Neuronal stem cell (in vitro differentiated cells): ENCODE results near the gene SMAD9.

ENCODE experiments used
- DNase-seq: peaks from one replicate; pipeline ENCODE4 v3.0.0-alpha.2; 2013; ENCODE audit warnings: low spot score
- H2AFZ ChIP-seq: one replicate; pipeline ENCODE4 v1.6.1; 2013; ENCODE audit warnings: mild to moderate bottlenecking, low read length, inconsistent platforms
- H2AK5ac ChIP-seq: 2 replicates; pipeline ENCODE4 v1.6.1; 2013; ENCODE audit warnings: low read depth, mild to moderate bottlenecking, inconsistent platforms, low read length, moderate library complexity, mixed read lengths
- H2BK120ac ChIP-seq: 2 replicates; pipeline ENCODE4 v1.6.1; 2013; ENCODE audit warnings: low read depth, mild to moderate bottlenecking, inconsistent platforms, low read length, moderate library complexity, mixed read lengths
- H2BK12ac ChIP-seq: one replicate; pipeline ENCODE4 v1.6.1; 2013; ENCODE audit warnings: low read length, inconsistent platforms
- H2BK15ac ChIP-seq: 2 replicates; pipeline ENCODE4 v1.6.1; 2013; ENCODE audit warnings: mild to moderate bottlenecking, low read length, inconsistent platforms, mixed read lengths
- H2BK5ac ChIP-seq: one replicate; pipeline ENCODE4 v1.6.1; 2013; ENCODE audit warnings: inconsistent platforms, mild to moderate bottlenecking, low read length, moderate library complexity
- H3K14ac ChIP-seq: one replicate; pipeline ENCODE4 v1.6.1; 2013; ENCODE audit warnings: low read length, inconsistent platforms
- H3K18ac ChIP-seq: 2 replicates; pipeline ENCODE4 v1.6.1; 2013; ENCODE audit warnings: low read length, inconsistent platforms
- H3K23ac ChIP-seq: 2 replicates; pipeline ENCODE4 v1.6.1; 2013; ENCODE audit warnings: low read depth, mild to moderate bottlenecking, mixed read lengths, low read length, inconsistent platforms; ENCODE audit not compliant: poor library complexity
- H3K27ac ChIP-seq: replicated peaks from 3 replicates; pipeline ENCODE4 v1.5.1; 2013; ENCODE audit warnings: low read length, inconsistent platforms
- H3K27me3 ChIP-seq, 3 experiments: 2 replicates each; pipeline ENCODE4 v1.6.1; 2013; ENCODE audit warnings: low read length in 3 of 3, mild to moderate bottlenecking in 2 of 3, inconsistent platforms in 1 of 3, low read depth in 1 of 3, mixed read lengths in 1 of 3, moderate library complexity in 1 of 3; ENCODE audit not compliant: control insufficient read depth in 3 of 3, insufficient read depth in 3 of 3
- H3K36me3 ChIP-seq, 2 donors: replicated peaks in 1 of 2; 2 replicates each; pipeline ENCODE4 v1.6.1; 2013; ENCODE audit warnings: low read length in 2 of 2; ENCODE audit not compliant: control insufficient read depth in 2 of 2, insufficient read depth in 2 of 2
- H3K4ac ChIP-seq: 2 replicates; pipeline ENCODE4 v1.6.1; 2013; ENCODE audit warnings: inconsistent platforms, mild to moderate bottlenecking, low read length, moderate library complexity
- H3K4me1 ChIP-seq, 2 donors: 1 replicate in 1 of 2; 2 replicates in 1 of 2; pipeline ENCODE4 v1.6.1; 2013; ENCODE audit warnings: low read length in 2 of 2, low read depth in 1 of 2; ENCODE audit not compliant: control insufficient read depth in 2 of 2, insufficient read depth in 1 of 2
- H3K4me2 ChIP-seq: one replicate; pipeline ENCODE4 v1.6.1; 2013; ENCODE audit warnings: mild to moderate bottlenecking, low read length, inconsistent platforms; ENCODE audit not compliant: insufficient read depth, poor library complexity, severe bottlenecking
- H3K4me3 ChIP-seq, 2 donors: 2 replicates each; pipeline ENCODE4 v1.5.1; 2013; ENCODE audit warnings: low read length in 2 of 2, mild to moderate bottlenecking in 2 of 2, inconsistent platforms in 1 of 2, moderate library complexity in 1 of 2
- H3K79me1 ChIP-seq: one replicate; pipeline ENCODE4 v1.6.1; 2013; ENCODE audit warnings: low read depth, mild to moderate bottlenecking, inconsistent platforms, low read length, moderate library complexity
- H3K9ac ChIP-seq: one replicate; pipeline ENCODE4 v1.6.1; 2013; ENCODE audit warnings: mild to moderate bottlenecking, low read depth, low read length, inconsistent platforms; ENCODE audit not compliant: poor library complexity
- H3K9me3 ChIP-seq, 2 donors: replicated peaks in 1 of 2; 2 replicates each; pipeline versions ENCODE3 to v1.6.1; 2013; ENCODE audit warnings: low read length in 2 of 2, mild to moderate bottlenecking in 2 of 2, inconsistent platforms in 1 of 2, low read depth in 1 of 2, mixed read lengths in 1 of 2, moderate library complexity in 1 of 2; ENCODE audit not compliant: control insufficient read depth in 2 of 2, insufficient read depth in 1 of 2
- H4K8ac ChIP-seq: one replicate; pipeline ENCODE4 v1.6.1; 2013; ENCODE audit warnings: low read depth, mild to moderate bottlenecking, inconsistent platforms, low read length, moderate library complexity
- H4K91ac ChIP-seq: one replicate; pipeline ENCODE4 v1.6.1; 2013; ENCODE audit warnings: low read length, low read depth, mild to moderate bottlenecking, inconsistent platforms; ENCODE audit not compliant: poor library complexity
- WGBS, 2 donors: extraction: QIAGEN DNeasy Blood & Tissue Kit; methylation state at CpG; one replicate each; pipeline ENCODE4 v1.1.7; 2013; ENCODE audit warnings: missing lambda C conversion rate in 2 of 2, mixed read lengths in 1 of 2; ENCODE audit not compliant: insufficient read length in 2 of 2, insufficient replicate concordance in 1 of 2; ENCODE audit errors: extremely low coverage in 2 of 2; 5-methylcytosine and 5-hydroxymethylcytosine counted together

SMAD9 gene

DNA sequence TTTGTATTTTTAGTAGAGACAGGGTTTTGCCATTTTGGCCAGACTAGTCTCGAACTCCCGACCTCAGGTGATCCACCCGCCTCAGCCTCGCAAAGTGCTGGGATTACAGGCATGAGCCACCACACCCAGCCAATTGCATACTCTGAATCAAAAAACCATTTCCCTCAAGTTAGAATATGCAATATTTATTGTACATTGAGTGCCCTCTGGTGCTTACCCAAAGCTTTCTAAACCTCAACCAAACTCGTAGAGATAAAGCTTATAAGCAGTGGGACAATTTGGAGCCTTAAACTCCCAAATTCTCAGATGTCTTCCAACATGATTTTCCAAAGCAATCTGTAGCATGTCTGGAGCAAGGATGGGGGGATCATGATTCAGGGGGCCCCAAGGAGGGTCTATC is 78.6 kb downstream of the SMAD9 start:
- peaks cover 0 to 4% of the 10 kb centered on the region in 2 donors for H3K36me3 ChIP-seq
- H3K14ac ChIP-seq: no peak overlapping the region
- H3K4me2 ChIP-seq: no peak overlapping the region
- H3K4ac ChIP-seq: no peak overlapping the region
- H3K27me3 ChIP-seq: no peaks in the 10 kb centered on the region
- H2AK5ac ChIP-seq: no peak overlapping the region
- H4K91ac ChIP-seq: no peak overlapping the region
- no peak overlapping the region for H2BK5ac ChIP-seq
- H3K18ac ChIP-seq: no peak overlapping the region
- no CpG with 5 or more reads among the region's 5 CpGs for whole genome bisulfite sequencing, 2 donors
- no peak overlapping the region for H3K23ac ChIP-seq
- no peak overlapping the region for H3K9ac ChIP-seq
- no peak overlapping the region for H4K8ac ChIP-seq
- H2AFZ ChIP-seq: no peak overlapping the region
- H2BK15ac ChIP-seq: no peak overlapping the region
- no peak overlapping the region for H3K27ac ChIP-seq
- H3K9me3 ChIP-seq: no peaks in the 10 kb centered on the region
- no peak for DNase-seq
- H2BK120ac ChIP-seq: no peak overlapping the region
- H2BK12ac ChIP-seq: no peak overlapping the region
- peaks cover 5% of the 10 kb centered on the region for H3K79me1 ChIP-seq
- H3K4me3 ChIP-seq: no peak overlapping the region
- peaks cover 0 to 10% of the 10 kb centered on the region in 2 donors for H3K4me1 ChIP-seq

DNA sequence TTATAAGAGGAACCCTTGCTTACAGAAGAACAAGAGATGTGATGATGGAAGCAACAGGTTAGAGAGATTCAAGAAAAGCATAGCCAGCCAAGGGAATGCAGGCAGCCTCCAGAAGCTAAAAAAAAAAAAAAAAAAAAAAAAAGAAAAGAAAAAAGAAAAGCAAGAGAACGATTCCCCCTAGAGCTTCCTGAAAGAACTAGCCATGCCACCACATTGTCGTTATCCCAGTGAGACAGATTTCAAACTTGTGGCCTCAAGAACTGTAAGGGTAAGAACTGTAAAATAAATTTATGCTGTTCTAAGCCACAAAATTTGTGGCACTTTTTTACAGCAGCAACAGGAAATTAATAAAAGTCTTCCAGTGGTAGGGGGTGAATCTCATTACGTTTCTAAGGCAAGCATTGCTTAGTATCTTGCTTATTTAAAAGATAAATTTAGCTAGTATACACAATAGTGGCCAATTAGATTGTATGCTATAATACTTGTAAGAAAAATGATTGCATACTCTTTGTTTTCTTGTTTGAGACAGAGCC is 79.3 kb downstream of the SMAD9 start:
- no peak overlapping the region for H3K23ac ChIP-seq
- no peak overlapping the region for H2AK5ac ChIP-seq
- WGBS, 2 donors: no CpG with 5 or more reads among the region's 3 CpGs
- no peak overlapping the region for H3K4ac ChIP-seq
- no peak overlapping the region for H2BK5ac ChIP-seq
- H3K27me3 ChIP-seq: no peaks in the 10 kb centered on the region
- H4K91ac ChIP-seq: no peak overlapping the region
- H2AFZ ChIP-seq: no peak overlapping the region
- peaks cover 0 to 10% of the 10 kb centered on the region in 2 donors for H3K4me1 ChIP-seq
- H3K27ac ChIP-seq: no peak overlapping the region
- no peak overlapping the region for H3K4me3 ChIP-seq
- no peak for DNase-seq
- no peak overlapping the region for H3K18ac ChIP-seq
- no peak overlapping the region for H2BK120ac ChIP-seq
- H3K9me3 ChIP-seq: no peaks in the 10 kb centered on the region
- no peak overlapping the region for H3K4me2 ChIP-seq
- no peak overlapping the region for H3K9ac ChIP-seq
- H3K36me3 ChIP-seq: peaks cover 0 to 4% of the 10 kb centered on the region in 2 donors
- H2BK15ac ChIP-seq: no peak overlapping the region
- no peak overlapping the region for H3K14ac ChIP-seq
- no peak overlapping the region for H4K8ac ChIP-seq
- peaks cover 5% of the 10 kb centered on the region for H3K79me1 ChIP-seq
- H2BK12ac ChIP-seq: no peak overlapping the region

DNA sequence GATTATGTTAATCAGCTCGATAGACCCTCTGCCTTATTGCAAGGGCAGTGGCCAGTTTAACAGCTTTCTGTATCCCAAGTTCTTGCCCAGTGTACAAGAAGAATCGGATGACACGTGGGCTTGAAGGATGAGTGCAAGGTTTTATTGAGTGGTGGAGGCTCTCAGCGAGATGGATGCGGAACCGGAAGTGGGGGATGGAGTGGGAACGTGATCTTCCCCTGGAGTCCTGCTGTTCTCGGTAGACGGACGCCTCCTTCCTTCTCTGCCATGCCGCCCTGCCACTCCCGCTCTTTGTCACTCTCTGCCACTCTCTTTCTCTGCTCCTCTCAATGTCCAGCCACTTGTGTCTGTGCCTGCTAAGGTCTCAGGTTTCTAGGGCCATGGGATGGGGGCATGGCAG is 80.1 kb downstream of the SMAD9 start:
- H3K36me3 ChIP-seq: peaks cover 0 to 6% of the 10 kb centered on the region in 2 donors
- H3K14ac ChIP-seq: no peak overlapping the region
- H3K4me2 ChIP-seq: no peak overlapping the region
- H4K8ac ChIP-seq: no peak overlapping the region
- H3K27me3 ChIP-seq: no peaks in the 10 kb centered on the region
- H3K23ac ChIP-seq: no peak overlapping the region
- H2BK5ac ChIP-seq: peak overlapping the region; percentile 24
- no peak overlapping the region for H3K4me3 ChIP-seq
- no peak overlapping the region for H2AK5ac ChIP-seq
- no peak overlapping the region for H4K91ac ChIP-seq
- no peak overlapping the region for H3K9ac ChIP-seq
- DNase-seq: no peak
- peaks cover 5% of the 10 kb centered on the region for H3K79me1 ChIP-seq
- no peak overlapping the region for H2BK12ac ChIP-seq
- H2AFZ ChIP-seq: no peak overlapping the region
- no peak overlapping the region for H2BK15ac ChIP-seq
- no peak overlapping the region for H3K27ac ChIP-seq
- no peaks in the 10 kb centered on the region for H3K9me3 ChIP-seq
- H3K18ac ChIP-seq: peak overlapping the region; percentile 48
- no peak overlapping the region for H3K4ac ChIP-seq
- no CpG with 5 or more reads among the region's 12 CpGs for WGBS, 2 donors
- H3K4me1 ChIP-seq: peaks cover 0 to 10% of the 10 kb centered on the region in 2 donors
- H2BK120ac ChIP-seq: no peak overlapping the region

DNA sequence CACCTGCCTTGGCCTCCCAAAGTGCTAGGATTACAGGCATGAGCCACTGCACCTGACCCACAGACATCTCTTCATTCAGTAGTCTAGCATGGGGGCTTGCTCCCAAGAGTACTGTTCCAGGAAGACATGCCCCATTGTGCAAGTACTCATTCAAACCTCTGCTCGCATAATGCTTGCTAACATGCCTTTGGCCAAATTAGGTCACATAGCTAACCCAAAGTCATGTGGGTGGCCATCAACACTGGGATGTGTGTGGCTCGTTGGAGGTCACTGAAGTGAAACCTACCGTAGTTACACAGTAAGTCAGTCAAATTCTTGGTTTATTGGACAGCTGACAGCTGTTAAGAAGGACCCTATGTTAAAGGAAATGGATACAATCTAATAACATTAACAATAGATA is 80.8 kb downstream of the SMAD9 start:
- Histone ChIP-seq H3K4me3 (no peak overlapping the region), H3K36me3 (peaks cover 0 to 13% of the 10 kb centered on the region in 2 donors), H2BK5ac (no peak overlapping the region), H3K79me1 (peaks cover 5% of the 10 kb centered on the region), H3K27me3 (no peaks in the 10 kb centered on the region), H4K91ac (no peak overlapping the region), H3K27ac (no peak overlapping the region), H3K9ac (no peak overlapping the region), H4K8ac (no peak overlapping the region), H2AK5ac (no peak overlapping the region), H3K9me3 (no peaks in the 10 kb centered on the region), H3K14ac (no peak overlapping the region), H3K18ac (no peak overlapping the region), H2BK12ac (no peak overlapping the region), H3K4me2 (no peak overlapping the region), H3K23ac (no peak overlapping the region), H3K4me1 (peaks cover 0 to 10% of the 10 kb centered on the region in 2 donors), H2BK120ac (no peak overlapping the region), H3K4ac (no peak overlapping the region), H2AFZ (no peak overlapping the region), H2BK15ac (no peak overlapping the region)
- WGBS, 2 donors: no CpG with 5 or more reads among the region's 3 CpGs
- DNase-seq: no peak
